NCI-H2196 treated with DMSO at 0.1 percent for 48 hours (cell line): ENCODE data around the gene MLPH.

ENCODE experiments used
- DNase-seq: peaks from one replicate; lab custom pipeline; 2025; ENCODE audit not compliant: unreplicated experiment; lab: John Stamatoyannopoulos, UW

MLPH gene

DNA sequence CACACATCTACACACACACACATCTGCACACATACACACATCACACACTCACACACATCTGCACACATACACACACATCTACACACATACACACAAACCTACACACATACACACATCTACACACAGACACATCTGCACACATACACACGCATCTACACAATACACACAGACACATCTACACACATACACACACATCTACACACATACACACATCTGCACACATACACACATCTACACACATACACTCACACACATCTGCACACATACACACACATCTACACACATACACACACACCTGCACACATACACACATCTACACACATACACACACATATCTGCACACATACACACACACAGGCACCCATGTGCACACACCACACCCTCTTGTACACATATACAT, 78.9 kb downstream of the MLPH start:
- DNase-seq, result no peak

DNA sequence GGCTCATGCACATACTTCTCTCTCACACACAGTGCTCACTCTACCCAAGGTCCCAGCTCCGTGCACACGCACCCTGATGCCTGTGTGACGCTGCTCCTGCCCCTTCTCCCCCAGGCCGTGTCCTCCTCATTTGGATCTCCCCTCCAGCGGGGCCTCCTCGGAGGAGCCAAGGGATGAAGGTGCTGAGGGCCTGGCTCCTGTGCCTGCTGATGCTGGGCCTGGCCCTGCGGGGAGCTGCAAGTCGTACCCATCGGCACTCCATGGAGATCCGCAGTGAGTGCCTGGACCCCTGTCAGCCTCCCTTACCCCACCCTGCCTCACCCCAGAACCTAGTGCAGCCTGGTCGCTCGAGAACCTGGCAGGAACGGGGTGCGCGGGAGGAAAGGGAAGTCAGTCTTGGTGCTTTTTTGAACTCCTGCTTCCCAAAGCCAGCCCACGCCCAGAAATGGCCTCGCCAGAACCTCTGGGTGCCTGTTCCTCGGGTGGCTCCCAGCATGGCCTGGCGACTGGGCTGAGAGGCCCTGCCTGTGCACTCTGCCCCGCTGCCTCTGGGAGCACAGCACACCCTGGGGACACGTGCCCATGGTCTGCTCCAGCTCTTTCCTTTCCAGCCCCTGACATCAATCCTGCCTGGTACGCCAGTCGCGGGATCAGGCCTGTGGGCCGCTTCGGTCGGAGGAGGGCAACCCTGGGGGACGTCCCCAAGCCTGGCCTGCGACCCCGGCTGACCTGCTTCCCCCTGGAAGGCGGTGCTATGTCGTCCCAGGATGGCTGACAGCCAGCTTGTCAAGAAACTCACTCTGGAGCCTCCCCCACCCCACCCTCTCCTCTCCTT, 79.6 kb downstream of the MLPH start, which contains the start of gene PRLH:
Gene PRLH (plus strand): TSS at position 174 of the 835 bp plus-strand sequence. CDS start 0 bp downstream, at position 174.
- DNase-seq, result no peak

- no peak for DNase-seq
Observed at GRCh38 chr2:237567276-237568029, 80.4 kb downstream of the MLPH start.

DNA sequence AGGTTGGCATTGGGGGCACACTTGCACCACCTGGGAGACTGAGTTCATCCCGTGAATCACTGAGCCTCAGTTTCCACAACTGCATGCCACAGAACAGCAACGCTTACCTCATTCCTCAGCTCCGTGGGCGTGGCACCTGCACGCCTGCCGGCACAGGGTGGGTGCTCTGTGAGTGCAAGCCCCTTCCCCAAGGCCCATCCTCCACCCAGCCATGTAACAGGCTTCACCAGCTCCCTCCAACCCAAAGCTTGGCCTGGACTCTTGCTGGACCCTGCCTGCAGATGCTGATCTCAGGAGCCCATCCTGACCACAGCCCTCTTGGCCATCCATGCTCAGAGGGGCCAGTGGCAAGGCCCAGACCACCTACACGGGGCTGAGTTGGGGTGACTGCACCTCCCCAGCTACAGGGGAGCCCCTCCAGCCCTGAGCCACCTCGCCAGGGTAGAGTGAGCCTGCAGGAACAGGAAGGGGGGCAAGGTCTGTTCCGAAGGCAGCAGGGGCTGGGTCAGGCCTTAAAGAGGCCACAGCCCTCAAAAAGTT, 81.1 kb downstream of the MLPH start:
- no peak for DNase-seq

GRCh38 chr2:237569041-237569440, 82.0 kb downstream of the MLPH start:
- DNase-seq, result no peak

DNA sequence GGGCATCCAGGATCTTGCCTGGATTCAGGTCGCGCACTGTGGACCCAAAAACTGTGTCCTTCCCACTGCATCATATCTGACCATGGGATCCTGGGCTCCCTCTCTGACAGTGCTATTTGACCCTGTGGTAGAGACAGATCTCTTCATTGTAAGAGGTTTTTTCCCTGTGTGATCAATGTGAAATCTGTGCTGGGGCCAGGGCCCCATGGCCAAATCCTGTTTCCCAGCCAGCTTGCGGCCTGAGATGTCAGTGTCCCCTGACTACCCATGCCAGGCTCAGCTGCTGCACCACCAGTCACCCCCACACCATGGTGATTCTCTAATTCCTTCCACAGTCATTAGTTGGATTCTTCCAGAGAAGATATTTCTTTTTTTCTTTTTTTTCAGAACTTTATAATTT, 82.8 kb downstream of the MLPH start:
- DNase-seq, result no peak

DNA sequence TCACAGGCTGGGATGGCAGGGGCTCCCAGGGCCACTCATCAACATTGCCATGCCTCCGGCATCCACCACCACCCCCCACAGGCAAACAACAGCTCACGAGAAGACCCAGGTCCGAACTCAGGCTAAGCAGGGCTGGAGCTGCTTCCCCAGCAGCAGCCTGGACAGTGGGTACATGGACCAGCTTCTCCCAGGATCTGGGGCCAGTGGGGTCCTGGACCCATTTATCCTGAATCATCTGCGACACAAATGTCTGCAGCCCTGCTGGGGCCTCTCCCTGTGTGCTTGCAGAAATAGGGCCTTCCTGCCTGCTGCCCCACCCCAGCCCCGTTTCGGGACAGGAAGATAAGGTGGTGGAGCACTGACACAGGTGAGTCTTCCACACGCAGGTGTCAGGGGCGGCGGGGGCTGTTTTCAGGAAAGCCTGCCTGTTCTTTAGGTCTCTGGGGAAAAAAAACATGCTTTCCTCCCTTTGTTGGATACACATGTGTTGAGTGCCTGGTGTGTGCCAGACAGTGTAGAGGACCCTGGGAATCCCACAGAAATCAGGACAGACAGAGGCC, 83.8 kb downstream of the MLPH start:
- no peak for DNase-seq

DNA sequence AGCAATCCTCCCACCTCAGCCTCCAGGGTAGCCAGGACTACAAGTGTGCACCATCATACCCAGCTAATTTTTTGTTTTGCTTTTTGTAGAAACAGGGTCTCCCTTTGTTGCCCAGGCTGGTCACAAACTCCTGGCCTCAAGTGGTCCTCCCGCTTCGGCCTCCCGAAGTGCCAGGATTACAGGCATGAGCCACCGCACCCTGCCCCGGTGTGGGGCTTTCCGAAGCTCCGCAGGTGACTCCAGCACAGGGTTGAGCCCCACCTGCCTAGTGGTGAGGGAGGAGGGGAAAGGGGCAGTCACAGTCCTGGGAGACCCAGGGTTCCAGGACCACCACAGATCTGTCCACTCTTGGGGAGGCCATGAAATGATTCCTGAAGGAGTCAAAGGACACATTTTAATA, 84.5 kb downstream of the MLPH start:
- DNase-seq, result no peak

GRCh38 chr2:237572021-237572741, 85.1 kb downstream of the MLPH start:
- DNase-seq, result peak; percentile 85

DNA sequence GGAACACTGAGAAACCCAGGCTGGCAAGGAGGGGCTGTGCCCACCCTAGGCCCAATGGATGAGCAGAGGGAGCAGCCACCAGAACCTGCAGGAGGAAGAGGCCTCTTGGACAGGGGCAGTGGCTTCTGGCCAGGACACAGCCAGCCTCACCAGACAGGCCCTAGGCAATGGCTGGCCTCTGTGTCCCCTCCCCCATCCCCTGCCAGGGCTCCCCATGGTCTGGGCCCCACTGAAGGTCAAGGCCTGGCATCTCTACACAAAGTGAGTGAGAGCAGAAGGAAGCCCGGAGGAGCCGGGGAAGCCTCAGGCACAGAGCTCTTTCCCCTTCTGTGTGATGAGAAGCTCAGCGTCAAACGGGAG, 85.7 kb downstream of the MLPH start:
- no peak for DNase-seq

DNA sequence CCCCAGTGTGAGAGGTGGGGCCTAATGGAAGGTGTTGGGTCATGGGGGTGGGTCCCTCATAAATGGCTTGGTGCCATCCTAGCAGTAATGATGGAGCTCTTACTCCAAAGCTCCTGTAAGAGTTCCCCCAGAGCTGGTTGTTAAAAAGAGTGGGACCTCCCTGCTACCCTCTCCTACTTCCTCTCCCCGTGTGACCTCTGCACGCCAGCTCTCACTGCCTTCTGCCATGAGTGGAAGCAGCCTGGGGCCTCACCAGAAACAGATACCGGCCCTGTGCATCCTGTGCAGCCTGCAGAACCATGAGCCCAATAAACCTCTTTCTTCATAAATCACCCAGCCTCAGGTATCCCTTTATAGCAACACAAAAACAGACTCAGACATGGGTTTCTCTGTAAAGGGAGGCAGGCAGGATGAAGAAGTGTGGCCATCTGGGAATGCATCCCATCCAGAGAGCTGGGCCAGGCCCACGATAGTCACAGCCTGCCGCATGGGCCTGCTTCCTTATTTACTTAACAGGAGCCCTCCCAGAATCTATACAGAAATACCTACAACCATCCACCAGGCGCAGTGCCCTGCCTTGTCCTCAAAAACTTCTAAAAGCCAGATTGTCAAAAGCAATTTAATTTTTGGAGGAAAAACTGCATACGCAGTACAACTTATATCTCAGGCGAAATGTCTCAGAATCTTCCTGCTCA, 86.8 kb downstream of the MLPH start:
- DNase-seq, result no peak

- DNase-seq, result no peak
Observed at GRCh38 chr2:237574467-237574866, 87.4 kb downstream of the MLPH start.

DNA sequence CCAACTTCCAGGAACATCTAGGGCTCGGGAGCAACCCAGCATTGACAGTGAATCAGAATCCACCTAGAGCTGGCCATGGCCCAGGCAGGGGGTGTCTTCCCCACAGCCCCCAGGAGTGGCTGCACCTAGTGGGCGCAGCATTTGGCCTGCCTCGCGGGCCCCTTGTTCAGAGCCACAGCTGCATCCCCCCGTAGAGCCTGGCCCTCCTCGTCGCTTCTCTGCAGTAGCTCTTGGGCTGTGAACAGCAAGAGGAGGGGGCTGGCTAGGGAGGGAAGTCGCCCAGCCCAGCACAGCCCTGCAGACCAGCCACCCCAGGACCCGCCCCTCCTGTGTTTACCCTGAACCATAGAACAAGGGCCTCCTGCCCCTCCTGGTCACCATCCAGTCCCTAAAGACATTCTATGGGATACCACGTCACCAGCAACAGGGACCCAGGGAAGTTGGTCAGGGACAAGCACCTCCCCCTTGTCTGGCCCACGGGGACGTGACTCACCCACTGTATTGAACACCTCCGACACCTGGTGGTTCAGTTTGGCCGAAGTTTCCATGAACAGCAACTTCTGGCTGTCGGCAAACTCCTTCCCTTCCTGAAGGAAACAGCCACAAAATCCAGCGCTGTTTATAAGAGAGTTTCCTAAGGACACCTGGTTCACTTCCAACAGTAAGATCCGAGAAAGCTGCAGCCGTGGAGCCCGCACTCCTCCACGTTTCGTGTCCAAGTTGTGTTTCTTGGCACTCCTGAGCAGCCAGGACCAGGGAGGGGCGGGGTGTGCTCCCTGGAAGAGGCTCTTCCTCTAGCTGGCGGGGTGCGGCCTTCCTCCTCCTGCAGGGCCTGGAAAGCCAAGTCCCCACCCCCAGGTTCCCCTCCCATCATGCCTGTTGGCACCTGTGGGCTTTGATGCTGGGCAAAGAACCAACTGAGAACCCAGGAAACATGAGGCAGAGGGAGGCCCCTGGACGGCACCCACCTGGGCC, 88.1 kb downstream of the MLPH start:
- no peak for DNase-seq

DNA sequence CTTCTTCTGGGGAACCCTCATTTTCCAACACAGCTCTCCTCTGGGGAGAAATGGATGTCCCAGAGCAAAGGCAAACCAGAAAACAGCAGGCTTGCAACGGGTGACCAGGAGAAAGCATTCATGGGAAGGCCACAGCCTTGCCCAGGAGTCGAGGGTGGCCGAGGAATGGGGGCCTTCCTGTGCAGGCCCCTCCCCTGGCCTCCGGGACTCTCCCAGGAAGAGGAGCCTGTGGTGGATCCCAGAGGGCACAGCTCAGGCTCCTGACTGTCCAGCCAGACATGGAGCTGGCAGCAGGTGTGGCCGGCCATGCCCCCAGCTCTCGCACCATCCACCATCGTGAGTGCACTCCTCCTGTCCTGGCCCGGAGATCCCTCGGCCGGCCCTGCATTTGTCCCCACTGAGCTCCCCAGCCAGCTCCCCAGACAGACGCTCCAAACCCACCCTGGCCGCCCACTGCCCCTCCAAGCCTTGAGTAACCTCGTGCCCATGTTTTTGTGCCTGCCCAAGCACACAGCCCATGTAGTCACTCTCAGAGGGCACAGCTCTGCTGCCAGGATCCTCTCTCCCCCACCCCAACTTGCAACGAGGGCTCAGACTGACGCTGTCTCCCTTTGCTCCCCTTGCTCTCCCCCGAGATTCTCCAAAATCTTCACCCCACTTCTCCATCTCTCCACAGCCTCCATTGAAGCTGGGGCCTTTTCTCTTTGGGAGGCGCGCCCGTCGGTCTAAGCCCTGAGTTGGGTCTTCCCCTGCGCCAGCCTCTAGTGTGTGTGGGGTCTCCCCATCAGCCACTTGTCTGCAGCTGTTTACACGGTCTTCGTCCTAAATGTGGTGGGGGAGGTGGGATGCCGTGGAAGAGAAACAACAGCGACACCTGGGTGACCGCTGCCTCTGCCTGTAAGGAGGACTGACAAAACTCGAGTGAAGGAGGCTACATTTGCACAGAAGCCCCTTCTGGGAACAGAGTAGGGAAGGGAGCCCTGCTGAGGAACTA, 89.1 kb downstream of the MLPH start:
- DNase-seq, result no peak

DNA sequence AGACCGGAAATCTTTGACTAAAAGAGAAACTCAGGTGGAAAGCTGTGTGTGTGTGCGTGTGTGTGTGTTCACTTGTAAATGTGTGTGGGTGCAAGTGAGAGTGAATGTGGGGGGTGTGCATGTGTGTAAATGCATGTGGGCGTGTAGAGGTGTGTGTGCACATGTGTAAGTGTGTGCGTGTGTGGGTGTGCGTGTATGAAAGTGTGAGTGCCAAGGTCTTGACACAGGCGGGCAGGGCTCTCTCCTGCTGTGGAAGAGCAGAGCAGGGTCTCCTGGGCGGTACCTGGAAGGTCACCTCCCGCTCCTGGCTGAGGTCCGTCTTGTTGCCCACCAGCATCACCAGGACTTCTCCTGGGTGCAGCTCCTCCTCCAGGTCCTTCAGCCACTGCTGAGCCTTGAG, 89.9 kb downstream of the MLPH start:
- DNase-seq, result no peak

DNA sequence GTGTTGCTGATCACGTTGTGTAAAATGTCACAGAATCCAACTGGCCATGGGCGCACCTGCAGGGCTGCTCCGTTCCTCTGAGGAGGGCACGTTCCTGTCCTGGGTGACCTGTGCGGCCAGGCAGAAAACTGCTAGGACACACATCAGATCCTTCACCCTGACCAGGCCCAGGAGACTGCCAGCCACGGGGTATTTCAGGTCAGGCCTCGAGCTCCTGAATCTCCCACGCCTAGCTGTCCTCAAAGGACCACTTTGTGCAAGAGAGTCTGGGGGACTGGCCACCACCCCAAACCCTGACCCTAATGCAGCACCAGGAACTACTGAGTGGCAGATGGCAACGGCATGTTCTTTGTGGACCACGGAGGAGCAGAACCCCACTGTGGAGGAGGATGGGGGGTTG, 90.4 kb downstream of the MLPH start:
- no peak for DNase-seq

DNA sequence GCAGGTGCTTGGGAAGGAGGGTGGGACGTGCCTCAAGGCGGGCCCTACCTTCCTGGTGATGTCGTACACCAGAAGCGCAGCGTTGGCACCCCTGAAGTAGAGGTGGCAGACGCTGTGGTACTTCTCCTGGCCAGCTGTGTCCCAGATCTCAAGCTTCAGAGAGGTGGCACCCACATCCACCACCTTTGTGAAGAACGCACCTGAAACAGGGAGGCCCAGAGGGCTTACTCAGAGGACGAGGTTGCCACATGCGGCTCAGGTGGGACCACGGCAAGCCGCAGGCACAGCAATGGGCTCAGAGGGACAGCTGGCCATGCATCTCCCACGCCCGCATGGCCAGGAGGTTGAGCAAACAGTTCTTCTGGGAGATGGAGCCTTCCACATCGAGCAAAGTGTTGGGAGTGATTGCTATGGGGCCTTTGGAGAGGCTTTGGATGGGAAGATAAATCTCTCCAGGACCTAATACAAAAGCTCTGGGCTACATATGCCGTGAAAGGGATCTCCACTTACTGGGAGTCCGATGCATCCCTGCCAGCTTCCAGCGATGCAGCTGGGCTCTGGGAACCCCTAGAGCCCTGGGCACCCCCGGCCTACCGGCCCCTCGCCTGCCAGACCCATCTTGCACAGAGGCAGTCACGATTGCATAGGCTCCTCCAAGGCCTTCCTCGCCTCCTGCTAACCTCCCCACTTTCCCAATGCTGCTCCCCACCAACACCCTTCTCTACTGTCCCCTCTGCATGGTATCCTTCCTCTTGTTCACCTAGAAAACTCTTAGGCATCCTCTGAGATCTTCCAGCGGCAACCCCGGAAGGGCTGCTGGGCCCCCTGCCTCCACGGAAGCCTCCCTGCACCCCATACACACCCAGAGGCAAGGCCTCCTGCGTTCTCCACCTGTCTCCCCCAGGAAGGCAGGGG, 91.2 kb downstream of the MLPH start:
- no peak for DNase-seq
